GM19397 (cell line): Measurements from ENCODE around the gene GPRIN1.
"Not testable (repeated sequence)": the region's sequence is repeated elsewhere in the genome, so short reads cannot be mapped to it uniquely, and the experiment has no call there.

ENCODE experiments used
- ATAC-seq: cut with Tn5 transposase; IDR thresholded peaks from one replicate; pipeline ENCODE4 v1.9.1; 2021; ENCODE audit warnings: mild to moderate bottlenecking, moderate library complexity; ENCODE audit not compliant: unreplicated experiment

GPRIN1 gene

DNA sequence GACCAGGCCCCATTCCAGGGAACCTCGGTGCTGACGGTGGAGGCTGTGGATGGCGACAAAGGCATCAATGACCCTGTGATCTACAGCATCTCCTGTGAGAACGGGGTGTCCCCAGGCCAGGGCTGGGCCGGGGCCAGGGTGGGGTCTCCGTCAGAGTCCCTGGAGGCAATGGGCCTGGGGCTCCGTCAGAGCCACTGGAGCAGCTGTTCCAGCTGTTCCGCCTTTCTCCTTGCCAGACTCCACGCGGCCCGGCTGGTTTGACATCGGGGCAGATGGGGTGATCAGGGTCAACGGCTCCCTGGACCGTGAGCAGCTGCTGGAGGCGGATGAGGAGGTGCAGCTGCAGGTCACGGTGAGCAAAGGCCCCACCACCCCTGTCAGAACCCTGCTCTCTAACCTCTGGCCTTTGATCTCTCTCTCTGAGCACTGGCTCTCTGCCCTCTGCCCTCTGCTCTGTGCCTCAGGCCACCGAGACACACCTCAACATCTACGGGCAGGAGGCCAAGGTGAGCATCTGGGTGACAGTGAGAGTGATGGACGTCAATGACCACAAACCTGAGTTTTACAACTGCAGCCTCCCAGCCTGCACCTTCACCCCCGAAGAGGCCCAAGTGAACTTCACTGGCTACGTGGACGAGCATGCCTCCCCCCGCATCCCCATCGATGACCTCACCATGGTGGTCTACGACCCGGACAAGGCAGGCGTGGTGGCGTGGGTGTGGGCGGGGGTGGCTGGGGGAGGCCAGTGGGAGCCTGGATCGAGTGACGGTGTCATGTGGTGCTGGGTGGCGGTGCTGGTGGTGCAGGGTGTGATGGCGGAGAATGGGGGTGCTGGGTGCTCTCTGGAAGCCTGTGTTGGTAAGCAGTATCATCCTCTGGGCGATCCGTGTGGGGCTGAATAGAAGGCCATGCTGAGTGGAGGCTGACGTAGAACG is 34.2 kb downstream of the GPRIN1 start:
- no peak for ATAC-seq

DNA sequence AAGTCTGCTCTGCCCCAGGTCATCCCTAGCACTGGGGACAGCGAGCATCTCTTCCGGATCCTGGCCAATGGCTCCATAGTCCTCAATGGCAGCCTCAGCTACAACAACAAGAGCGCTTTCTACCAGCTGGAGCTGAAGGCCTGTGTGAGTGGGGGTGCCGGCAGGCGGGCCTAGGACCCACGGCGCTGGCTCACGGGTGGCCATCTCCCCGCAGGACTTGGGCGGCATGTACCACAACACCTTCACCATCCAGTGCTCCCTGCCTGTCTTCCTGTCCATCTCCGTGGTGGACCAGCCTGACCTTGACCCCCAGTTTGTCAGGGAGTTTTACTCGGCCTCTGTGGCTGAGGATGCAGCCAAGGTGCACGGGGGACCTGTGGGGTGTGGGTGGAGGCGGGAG is 34.9 kb downstream of the GPRIN1 start:
- ATAC-seq: no peak

DNA sequence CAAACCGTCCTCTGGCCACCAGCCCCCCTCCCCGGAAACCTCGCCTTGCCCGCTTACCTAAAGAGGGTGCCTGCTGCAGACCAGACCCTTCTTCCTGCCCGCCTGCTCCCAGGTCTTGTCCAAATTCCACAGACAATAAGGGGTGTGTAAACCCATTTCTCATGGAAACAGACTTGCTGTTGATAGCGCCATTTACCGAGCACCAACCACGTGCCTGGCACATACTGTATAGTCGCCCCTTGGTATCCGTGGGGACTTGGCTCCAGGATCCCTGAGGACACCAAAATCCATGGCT is 35.7 kb downstream of the GPRIN1 start:
- no peak for ATAC-seq

DNA sequence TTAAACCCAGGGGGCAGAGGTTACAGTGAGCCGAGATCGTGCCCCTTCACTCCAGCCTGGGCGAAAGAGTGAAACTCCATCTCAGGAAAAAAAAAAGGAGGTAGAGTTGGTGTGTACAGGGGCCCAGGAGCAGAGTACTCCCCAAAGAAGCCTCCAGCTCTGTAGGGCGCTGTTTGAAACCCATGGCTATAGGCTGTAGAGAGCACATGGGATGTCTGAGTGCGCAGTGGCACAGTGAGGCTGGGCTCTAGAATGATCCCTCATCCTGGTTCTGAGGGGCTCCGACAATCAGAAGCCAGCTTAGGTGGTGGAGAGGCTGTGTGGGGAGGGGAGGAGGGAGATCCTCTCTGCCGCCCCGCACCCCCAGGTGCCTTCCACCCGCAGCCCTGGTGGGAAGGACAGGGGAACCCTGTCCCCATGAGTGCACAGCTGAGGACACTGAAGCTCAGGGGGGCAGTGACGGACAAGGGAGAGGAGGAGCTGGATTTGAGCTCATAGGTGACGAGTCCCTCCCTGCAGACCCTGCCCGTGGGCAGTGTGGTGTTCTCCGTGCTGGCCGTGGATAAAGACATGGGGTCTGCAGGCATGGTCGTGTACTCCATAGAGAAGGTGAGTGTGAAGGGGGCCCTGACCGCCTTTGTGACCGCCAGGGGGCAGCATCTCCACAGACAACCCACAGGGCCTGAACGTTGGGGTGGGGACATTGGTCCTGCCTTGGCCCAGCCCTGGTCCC is 36.2 kb downstream of the GPRIN1 start:
- no peak for ATAC-seq

DNA sequence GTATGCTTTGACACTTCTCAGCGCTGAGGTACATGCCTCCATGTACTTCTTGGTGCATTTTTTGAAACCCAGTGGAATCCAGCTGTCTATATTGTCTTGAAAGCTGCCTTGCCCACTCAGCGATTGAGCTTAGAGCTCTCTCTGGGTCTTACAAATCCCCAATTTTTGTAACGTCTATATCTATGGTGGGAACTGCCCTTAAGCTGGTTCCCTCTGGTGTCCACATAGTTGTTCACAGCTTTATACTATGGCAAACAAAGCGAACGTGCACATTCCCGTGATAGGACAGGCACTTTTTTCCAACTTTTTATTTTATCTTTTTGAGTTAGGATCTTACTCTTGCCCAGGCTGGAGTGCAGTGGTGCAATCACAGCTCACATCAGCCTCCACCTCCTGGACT is 39.9 kb downstream of the GPRIN1 start:
- no peak for ATAC-seq

DNA sequence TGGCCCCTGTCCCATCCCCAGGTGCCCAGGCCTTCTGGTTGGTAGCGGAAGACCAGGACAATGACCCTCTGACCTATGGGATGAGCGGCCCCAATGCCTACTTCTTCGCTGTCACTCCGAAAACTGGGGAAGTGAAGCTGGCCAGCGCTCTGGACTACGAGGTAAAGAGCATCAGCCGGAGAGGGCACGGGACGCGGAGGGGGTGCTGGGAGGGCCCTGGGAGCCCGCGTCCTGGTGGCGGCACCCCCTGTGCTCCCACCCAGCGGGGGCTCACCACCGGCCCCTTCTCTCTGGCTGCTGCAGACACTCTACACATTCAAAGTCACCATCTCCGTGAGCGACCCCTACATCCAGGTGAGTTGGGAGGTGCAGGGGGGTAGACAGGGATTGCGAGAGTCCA is 41.3 kb downstream of the GPRIN1 start:
- no peak for ATAC-seq

DNA sequence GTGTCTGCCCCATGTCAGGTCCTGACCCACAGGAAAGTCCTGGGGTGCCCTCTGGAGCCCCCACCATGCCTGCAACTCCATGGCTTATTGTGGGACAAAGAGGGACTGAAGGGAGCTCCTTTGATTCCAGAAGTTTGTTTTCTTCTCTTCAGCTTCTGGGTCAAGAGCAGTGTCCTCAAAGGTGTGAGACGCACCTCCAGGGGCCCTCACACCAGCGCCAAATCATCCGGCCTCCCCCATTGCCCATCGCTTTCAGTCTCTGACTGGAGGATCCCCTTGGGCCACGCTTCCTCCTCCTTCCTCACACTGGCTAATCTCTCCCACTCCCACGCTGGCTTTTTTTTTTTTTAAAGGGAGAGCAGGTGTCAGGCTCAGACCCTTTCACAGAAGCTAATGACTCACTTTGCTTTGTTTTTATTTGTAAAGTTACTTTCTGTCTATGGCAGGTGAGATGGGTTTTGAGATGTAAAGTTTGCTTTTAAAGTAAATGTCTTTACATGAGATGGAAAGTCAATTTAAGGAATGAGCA is 44.1 kb downstream of the GPRIN1 start:
- ATAC-seq: no peak

DNA sequence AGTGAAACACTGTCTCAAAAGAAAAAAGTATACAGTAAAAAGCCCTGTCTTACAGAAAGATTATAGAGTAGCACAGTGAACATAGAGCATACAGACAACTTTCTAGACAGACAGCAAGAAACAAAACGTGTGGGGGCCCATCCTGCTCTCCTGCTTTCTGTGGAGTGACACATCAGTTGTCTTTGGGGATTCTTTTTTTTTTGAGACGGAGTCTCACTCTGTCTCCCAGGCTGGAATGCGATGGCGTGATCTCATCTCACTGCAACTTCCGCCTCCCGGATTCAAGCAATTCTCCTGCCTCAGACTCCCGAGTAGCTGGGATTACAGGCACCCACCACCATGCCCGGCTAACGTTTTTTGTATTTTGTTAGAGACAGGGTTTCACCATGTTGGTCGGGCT is 46.0 kb downstream of the GPRIN1 start:
- no peak for ATAC-seq

DNA sequence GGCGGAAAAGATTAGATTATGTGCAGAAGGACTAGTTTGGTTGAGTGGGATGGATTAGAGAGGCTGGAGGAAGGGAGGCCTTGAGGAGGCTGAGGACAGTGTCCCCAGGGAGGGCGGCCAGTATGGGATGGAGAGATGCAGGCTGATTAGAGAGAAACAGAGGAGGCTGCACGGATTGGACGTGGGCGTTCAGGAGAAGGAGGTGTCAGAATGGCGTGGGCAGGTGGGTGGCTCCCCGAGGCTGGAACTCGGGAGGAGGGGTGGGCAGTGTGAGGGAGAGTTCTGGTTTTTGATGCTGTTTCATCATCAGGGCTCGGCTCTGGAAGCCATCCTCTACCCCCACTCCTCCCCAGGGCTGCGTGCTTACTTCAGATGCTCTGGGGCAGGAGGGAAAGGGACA is 47.8 kb downstream of the GPRIN1 start:
- no peak for ATAC-seq

DNA sequence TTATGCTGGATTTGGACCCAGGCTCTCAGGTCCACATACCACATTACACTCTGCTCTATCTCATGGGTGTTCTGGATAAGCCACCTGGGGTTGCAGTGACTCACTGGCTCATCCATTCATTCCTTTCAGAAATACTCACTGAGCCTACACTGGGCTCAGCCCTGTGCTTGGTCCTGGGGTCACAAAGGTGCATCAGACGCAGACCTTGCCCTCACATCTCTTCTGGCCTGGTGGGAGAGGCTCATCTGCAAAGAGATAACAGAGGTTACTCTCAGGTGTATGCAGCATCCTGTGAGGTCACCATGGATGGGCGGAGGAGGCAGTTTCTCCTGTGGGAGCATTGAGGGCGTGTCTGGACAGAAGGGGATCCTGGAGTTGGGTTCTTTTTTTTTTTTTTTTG is 48.7 kb downstream of the GPRIN1 start:
- no peak for ATAC-seq

DNA sequence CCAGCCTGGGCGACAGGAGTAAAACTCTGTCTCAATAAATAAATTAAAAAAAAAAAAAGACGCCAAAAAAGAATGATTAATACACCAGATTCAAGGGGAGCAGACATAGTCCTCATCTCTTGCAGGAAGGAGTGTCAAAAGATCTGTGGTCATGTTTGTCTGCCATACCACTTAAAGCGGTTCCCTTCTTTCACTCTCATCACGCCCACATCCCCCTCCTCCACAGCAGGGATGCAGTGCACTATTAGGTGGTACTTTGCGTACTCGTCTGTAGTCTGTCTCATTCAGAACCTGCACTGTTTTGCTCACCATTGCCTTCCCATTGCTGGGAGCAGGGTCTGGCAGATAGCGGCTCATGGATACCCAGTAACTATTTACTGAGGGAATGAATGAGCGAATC is 49.6 kb downstream of the GPRIN1 start:
- ATAC-seq: no peak

DNA sequence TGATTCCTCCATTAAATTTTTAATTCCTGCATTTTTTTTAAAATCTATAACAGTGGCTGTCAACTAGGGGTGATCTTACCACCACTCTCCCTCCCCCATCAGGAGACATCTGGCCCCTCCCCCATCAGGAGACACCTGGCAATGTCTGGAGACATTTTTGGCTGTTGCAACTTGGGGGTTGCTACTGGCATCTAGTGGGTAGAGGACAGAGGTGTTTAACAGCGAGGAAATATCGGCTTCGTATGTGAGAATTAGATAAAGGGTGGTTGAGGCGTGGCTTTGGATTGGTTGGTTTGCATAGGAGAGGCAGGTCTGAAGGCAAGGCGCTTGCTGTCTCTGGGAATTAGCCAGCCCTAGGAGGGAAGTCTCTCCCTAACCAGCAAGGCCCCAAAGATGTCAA is 50.3 kb downstream of the GPRIN1 start:
- ATAC-seq: no peak

DNA sequence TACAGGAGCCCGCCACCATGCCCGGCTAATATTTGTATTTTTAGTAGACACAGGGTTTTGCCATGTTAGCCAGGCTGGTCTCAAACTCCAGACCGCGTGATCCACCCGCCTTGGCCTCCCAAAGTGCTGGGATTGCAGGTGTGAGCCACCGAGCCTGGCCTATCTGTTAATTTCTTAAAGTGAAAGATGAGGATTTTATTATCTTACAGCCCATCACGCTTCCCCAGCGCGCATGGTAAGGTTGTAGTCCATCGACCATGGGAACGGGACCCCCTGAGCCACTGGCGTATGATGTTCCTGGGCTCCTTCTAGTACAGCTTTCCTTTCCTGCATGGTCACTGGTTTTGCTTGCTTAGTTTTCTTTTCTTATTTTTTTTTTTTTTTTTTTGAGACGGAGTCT is 52.1 kb downstream of the GPRIN1 start:
- ATAC-seq: no peak

DNA sequence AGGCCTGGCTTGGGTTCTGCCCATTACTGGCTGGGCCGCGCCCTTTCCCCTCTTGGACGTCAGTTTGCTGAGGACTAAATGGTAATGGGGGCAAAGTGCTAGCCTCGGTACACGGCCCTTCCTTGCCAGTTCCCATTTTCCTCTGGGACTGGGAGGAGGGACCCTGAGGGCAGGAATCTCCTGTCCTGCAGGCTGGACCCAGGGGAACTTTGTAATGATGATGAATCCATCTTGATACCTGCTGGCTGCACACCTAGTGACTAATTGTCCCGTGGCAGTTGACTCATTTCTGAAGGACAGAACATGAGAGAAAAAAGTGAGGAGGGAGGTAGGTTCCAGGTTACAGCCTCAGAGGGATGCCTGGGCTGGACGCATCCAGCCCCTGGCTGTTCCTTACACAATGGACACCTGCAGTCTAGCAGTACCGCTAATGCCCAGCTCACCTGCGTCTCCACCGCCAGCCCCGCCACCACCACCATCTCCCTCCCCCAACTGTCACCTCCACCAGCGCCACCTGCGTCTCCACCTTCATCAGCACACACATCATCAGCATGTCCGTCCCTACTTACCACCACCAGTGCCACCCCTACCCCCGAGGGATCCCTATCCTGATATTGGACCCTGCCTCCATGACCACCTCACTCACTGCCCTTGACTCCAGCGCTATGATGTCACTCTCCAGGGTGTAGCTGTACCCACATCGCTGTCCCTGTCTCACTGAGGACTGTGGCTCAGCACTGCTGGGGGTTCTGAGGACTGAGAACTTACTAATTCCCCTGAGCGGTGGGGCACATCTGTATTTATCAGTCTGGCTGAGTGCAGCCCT is 56.5 kb downstream of the GPRIN1 start:
- ATAC-seq: no peak

DNA sequence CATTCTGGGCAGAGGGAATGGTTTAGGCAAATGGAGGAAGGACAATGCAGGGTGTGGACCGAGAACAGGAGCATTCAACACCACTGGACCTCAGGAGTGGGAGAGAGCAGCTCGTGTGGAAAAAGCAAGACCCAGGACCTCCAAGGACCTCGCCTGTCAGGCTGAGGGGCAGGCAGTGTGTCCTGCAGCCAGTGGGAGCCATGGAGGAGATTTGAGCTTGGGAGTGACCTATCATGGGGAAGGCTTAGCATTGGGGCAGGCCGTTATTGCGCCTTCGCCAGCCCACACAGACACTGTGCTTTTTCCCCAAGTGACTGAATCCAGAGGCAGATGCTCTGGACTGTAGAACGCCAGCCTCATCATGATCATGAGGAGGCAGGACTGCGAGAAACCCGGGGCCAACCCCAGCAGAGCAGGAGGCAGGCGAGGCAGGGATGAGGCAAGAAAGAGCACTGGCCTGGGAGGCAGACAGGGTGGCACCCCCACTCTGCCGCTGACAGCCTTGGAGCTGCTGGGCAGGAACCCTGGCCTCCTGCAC is 57.6 kb downstream of the GPRIN1 start:
- no peak for ATAC-seq

DNA sequence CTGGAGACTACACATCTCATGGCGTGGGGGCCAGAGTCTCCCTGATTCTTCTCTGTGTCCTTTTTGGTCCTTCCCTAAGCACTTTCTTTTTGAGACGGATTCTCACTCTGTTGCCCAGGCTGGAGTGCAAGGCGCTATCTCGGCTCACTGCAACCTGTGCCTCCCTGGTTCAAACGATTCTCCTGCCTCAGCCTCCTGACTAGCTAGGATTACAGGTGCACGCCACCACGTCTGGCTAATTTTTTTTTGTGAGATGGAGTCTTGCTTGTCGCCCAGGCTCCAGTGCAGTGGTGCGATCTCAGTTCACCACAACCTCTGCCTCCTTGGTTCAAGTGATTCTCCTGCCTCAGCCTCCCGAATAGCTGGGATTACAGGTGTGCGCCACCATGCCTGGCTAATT is 59.0 kb downstream of the GPRIN1 start:
- ATAC-seq: not testable (repeated sequence)

DNA sequence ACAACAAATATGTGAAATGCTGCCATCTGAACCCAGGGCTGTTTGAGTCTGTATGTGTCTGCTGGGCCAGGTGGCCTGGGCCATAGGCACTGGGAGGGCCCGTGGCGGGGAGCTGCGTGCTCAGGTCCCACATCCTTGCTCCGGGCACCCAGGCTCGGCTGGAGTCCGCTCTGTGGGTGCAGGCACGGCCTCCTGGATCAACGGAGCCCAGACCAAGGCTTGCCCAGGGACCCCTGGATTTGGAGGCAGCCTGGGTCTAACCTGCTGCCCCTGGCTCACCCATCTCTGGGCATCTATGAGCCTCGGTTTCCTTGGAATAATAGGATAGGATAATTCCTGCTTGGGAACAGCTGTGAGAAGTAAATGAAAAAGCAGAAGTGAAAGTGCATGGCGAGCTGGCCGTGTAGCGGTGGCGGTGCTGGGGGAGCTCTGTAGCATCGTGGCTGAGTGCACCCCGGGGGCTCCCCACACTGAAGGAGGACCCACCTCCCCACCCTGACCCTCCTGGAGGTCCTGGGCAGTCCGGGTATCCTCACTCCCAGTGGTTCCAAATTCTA is 59.6 kb downstream of the GPRIN1 start:
- no peak for ATAC-seq

DNA sequence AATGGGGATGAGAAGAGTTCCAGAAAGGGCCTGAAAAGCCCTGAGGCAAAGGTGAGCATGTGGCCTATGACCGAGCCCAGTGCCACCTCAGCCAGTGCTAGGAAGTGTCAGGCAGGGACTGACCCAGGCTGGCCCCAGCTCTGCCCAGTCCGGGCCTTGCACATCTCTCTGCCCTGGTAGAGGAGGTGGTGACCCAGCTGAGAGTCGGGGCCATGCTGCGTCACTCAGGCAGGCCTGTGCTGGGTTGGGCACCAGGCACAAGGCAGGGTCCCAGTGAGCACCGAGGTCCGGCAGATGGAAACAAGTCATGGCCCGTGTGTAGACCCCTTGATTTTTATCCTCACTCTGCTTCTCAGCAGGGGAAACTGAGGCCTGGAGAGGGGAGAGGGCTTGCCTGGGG is 60.1 kb downstream of the GPRIN1 start:
- ATAC-seq: no peak

DNA sequence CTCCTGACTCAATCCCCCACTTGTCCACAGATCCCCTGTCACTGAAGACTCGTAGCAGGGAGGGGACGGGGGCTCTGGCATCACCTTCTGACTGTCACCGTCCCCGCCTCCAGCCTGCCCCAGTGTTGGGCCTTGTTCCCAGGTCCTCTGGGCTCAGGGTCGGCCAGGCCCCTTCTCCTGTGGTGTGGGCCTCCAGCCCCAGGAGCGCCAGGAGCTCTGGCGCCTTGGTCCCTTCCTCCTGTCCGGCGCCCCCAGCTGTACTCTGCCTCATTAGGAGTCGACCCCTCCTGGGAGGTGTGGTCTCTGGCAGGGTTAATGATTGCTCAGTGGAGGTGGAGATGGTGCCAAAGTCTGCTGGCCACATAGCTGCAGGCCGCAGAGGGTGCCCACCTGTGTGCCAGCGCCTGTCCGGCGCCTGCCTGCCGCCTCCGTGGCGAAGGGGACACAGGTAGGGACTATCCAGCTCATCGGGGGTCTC is 61.0 kb downstream of the GPRIN1 start, which contains the start of gene CDHR2:
TSS of gene CDHR2 (plus strand) at position 376 of the 478 bp plus-strand sequence. CDS start 16,011 bp downstream, outside the sequence.
- ATAC-seq: no peak

DNA sequence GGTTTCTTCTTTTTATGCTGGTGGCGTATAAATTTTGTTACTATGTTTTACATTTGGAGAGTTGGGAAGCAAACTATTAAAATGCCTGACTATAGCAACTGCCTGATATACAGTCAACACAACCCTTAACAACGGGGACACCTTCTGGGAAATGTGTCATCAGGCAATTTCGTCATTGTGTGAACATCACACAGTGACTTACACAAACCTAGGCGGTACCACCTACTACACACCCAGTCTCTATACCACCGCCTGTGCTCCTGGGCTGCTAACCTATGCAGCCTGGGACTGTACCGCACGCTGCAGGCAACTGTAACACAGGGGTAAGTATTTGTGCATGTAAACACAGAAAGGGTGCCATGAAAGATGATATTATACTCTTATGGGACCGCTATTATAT is 62.2 kb downstream of the GPRIN1 start:
- ATAC-seq: no peak
